B cell (primary cell): ENCODE data around the gene NPR1.

ENCODE experiments used
- CTCF ChIP-seq: fragments of 200-600 bp; IDR thresholded peaks from one replicate; pipeline ENCODE4 v1.8.0; 2022; ENCODE audit warnings: antibody characterized with exemption, mild to moderate bottlenecking
- EZH2 ChIP-seq: IDR thresholded peaks from 2 replicates; pipeline ENCODE4 v1.6.1; 2012; ENCODE audit warnings: borderline replicate concordance, low read depth, mild to moderate bottlenecking, moderate library complexity, low read length; ENCODE audit not compliant: insufficient read depth, poor library complexity, severe bottlenecking

DNA sequence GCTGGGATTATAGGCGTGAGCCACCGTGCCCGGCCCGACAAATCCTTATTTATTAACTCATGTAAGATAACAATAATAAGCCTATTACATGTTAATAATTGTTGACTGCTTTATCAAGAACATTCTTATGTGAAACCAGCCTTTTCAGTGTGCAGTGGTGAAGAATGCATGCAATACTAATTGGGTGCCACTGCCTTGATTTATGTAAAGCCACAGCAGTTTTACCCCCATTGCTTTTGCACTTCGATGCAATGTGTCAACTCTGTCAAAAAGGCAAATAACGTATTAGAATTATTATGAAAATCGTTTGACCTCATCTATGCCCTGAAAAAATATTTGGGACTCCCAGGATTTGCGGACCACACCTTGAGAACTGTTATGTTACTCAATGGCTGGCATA is 18.3 kb downstream of the NPR1 start:
- TF ChIP-seq CTCF (no peak), EZH2 (no peak)
